Stimulated activated naive CD8-positive, alpha-beta T cell treated with anti-CD3 and anti-CD28 coated beads, Interleukin-15, amount 100 ng/mL, for 72 hours (primary cell): ENCODE measurements around the gene ST3GAL4.

Source experiments
- ATAC-seq: fragments of 150-1000 bp; cut with Tn5 transposase; 2 replicates; pipeline ENCODE4 v1.10.0; 2021; ENCODE audit warnings: mild to moderate bottlenecking, moderate library complexity
- DNase-seq, 2 donors: peaks; one replicate each; pipeline ENCODE4 v3.0.0; 2021 to 2022
- H3K27ac Mint-ChIP-seq, 2 donors: one replicate each; pipeline ENCODE4 v1.8.0; 2022; ENCODE audit warnings: mild to moderate bottlenecking in 2 of 2, mixed read lengths in 2 of 2, moderate library complexity in 2 of 2
- H3K27me3 Mint-ChIP-seq: one replicate; pipeline ENCODE4 v1.8.0; 2022; ENCODE audit warnings: mixed read lengths
- H3K4me1 Mint-ChIP-seq: one replicate; pipeline ENCODE4 v1.8.0; 2022; ENCODE audit warnings: mild to moderate bottlenecking, mixed read lengths
- H3K4me3 Mint-ChIP-seq, 2 donors: one replicate each; pipeline ENCODE4 v1.8.0; 2022; ENCODE audit warnings: mild to moderate bottlenecking in 2 of 2, mixed read lengths in 2 of 2, moderate library complexity in 1 of 2
- H3K9me3 Mint-ChIP-seq, 2 donors: one replicate each; pipeline ENCODE4 v1.8.0; 2022; ENCODE audit warnings: mixed read lengths in 2 of 2

The ST3GAL4 gene

DNA sequence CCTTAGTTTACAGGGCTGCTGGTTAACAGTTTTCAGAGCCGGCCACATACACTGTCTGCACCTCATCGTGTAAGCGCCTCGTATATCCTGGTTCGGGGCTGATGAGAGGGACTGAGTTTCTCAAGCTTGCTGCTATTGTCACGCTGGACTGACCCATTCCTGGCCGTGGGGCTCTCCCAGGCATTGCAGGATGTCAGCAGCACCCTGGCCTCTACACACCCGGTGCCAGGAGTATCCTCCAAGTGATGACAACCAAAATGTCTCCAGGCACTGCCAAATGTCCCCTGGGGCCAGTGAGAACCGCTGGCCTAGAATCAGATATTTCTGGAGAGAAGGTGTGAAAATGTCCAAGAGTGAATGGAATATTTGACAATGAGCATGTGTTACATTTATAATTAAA, 82.8 kb downstream of the ST3GAL4 start:
- Mint-ChIP-seq H3K9me3 (no peaks in the 10 kb centered on the region), H3K4me1 (peaks cover 8% of the 10 kb centered on the region), H3K27me3 (peaks cover 9% of the 10 kb centered on the region), H3K4me3 (no peak overlapping the region), H3K27ac (no peak overlapping the region)
- DNase-seq (no peak), ATAC-seq (no peak)

DNA sequence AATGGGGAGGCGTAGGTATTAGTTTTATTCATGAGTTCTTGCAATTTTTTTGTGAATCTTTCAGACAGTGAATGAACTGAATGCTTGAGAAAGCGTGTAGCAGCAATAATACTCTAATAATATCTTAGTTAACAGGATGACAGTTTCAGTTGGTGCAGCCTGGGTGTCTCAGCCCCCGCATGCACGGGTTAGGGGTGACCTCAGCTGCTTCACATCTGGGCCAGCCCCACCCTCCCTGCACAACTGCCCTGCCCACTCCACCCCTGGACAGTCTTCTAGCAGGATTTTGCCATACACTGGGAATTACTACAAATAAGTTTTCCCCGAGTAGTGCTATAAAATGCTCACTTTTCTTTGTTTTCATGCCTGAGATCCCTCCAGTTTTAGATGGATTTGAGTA, 83.2 kb downstream of the ST3GAL4 start:
- ATAC-seq (no peak), DNase-seq (no peak)
- no peak overlapping the region for H3K4me3 Mint-ChIP-seq
- no peaks in the 10 kb centered on the region for H3K9me3 Mint-ChIP-seq
- peaks cover 9% of the 10 kb centered on the region for H3K27me3 Mint-ChIP-seq
- no peak overlapping the region for H3K27ac Mint-ChIP-seq
- H3K4me1 Mint-ChIP-seq, result peaks cover 8% of the 10 kb centered on the region

DNA sequence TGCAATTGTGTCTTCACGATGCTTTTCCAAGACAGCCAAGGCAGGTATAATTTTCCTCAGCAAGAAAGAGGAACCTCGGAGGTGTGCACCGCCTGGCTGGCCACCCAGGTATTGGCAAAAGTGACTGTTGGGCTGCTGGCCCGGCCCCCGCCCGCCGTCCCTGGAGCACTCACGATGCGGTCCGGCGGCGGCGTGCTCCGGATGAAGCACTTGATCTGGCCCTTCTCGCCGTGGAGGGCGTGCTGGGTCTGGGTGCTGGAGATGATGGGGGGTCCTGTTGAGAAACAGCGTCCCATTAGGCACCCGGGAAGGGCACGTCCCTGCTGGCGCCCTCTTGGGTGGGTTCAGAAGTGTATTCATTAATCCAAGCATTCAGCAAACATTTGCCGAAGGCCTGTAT, 84.8 kb downstream of the ST3GAL4 start:
- Mint-ChIP-seq H3K27me3 (peaks cover 9% of the 10 kb centered on the region), H3K4me1 (peaks cover 8% of the 10 kb centered on the region), H3K9me3 (no peaks in the 10 kb centered on the region), H3K4me3 (no peak overlapping the region), H3K27ac (no peak overlapping the region)
- DNase-seq (no peak), ATAC-seq (no peak)

DNA sequence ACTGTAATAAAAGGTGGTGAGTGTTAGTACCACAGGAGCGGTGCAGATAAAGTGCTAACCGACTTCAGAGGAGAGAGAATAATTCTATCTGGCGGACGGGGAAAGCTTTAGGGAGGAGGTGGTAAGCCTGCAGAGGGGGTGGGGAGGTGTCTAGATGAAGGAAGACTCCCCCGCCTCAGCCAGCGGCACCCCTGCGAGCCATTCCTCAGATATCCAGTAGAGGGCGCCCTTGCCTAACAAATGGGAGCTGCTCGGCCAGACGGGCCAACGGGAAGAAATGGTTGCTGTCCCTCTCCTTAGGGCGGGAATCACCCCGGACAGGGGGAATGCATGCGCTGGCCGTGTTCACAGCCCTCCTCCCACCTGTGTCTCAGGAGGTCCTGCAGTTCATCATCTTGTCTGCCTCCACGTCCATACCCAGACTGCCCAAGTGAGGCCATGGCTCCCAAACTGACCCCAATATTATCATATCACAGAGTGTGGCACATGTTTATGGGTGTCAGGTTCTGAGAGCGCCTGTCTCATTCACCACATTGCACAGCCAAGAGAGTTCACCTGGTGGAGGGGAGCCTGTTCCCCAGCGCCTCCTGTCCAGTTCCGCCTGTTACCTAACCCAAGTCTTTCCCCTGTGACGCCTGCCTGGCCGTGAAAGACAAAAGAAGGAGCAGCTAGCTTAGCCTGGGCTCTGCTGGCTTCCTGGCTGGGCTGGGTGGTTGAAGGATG, 85.5 kb downstream of the ST3GAL4 start:
- H3K27ac Mint-ChIP-seq, result no peak overlapping the region
- no peak overlapping the region for H3K4me3 Mint-ChIP-seq
- peaks cover 9% of the 10 kb centered on the region for H3K27me3 Mint-ChIP-seq
- ATAC-seq (peak; percentile 65), DNase-seq (peak; percentile 72)
- peaks cover 8% of the 10 kb centered on the region for H3K4me1 Mint-ChIP-seq
- no peaks in the 10 kb centered on the region for H3K9me3 Mint-ChIP-seq

DNA sequence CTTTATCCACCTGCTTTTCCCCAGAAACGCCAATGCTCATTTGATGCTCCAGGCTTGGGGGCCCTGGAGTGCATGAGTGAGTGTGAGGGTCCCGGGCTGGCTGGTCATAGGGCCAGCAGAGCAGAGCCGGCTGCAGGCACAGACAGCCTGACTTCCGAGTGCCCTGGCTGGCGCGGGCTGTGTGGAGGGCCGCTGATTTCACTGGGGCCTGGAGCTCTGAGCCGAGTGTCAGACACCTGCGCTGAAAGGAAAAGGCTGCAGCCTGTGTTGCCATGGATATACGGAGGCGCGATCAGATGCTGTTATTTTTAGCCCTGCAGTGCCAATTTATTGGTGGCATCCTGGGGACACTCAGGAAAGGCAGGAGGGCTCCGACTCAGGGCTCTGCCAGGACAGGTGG, 87.6 kb downstream of the ST3GAL4 start:
- H3K27ac Mint-ChIP-seq, result no peak overlapping the region
- DNase-seq, result no peak

DNA sequence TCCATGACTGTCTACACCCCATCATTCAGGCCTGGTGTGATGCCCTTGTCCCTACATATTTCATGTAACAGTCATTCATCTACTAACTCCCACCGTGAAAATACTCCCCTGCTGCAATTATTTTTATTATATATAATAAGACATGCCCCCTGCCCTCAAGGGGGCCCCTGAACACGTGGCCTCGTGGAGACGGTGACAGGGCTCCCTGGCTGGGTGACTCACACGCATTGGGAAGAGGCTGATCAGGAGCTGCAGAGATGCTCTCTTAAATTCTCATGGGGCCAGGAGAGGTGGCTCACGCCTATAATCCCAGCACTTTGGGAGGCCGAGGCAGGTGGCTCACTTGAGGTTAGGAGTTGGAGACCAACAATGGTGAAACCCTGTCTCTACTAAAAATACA, 88.6 kb downstream of the ST3GAL4 start:
- H3K9me3 Mint-ChIP-seq, result no peaks in the 10 kb centered on the region
- peak overlapping the region in 1 of 2 donors; percentile 45 for H3K27ac Mint-ChIP-seq
- peaks cover 8% of the 10 kb centered on the region for H3K4me1 Mint-ChIP-seq
- H3K4me3 Mint-ChIP-seq, result no peak overlapping the region
- peaks cover 9% of the 10 kb centered on the region for H3K27me3 Mint-ChIP-seq
- ATAC-seq, result no peak
- DNase-seq, result no peak

More for the DNA sequence above, 87.6 kb downstream of the ST3GAL4 start:
- H3K4me3 Mint-ChIP-seq, result no peak overlapping the region
- ATAC-seq, result no peak
- peaks cover 9% of the 10 kb centered on the region for H3K27me3 Mint-ChIP-seq
- H3K9me3 Mint-ChIP-seq, result no peaks in the 10 kb centered on the region
- H3K4me1 Mint-ChIP-seq, result peaks cover 8% of the 10 kb centered on the region

DNA sequence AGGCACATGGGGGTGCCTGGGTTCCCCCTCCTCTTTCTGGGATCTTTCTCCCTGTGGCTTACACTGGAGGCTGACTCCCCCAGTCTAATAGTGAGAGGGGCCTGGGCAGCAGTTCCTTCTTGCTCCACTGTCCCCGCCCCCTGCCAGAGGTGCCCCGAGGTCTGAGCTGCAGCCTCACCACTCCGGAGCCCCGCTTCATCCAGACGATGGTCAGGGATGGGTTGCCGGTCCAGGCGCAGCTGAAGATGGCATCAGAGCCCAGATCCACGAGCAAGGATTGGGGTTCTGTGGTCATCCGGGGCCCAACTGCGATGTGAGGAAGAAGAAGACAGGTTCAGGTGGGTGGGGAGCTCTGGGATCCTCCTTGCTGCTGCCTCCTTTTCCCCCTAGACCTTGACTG, 91.1 kb downstream of the ST3GAL4 start:
- ATAC-seq, result no peak
- DNase-seq, result no peak
- H3K4me1 Mint-ChIP-seq, result no peaks in the 10 kb centered on the region
- H3K27ac Mint-ChIP-seq, result no peak overlapping the region
- H3K4me3 Mint-ChIP-seq, result no peak overlapping the region
- peaks cover 1% of the 10 kb centered on the region for H3K27me3 Mint-ChIP-seq
- peaks cover 16 to 18% of the 10 kb centered on the region in 2 donors for H3K9me3 Mint-ChIP-seq

DNA sequence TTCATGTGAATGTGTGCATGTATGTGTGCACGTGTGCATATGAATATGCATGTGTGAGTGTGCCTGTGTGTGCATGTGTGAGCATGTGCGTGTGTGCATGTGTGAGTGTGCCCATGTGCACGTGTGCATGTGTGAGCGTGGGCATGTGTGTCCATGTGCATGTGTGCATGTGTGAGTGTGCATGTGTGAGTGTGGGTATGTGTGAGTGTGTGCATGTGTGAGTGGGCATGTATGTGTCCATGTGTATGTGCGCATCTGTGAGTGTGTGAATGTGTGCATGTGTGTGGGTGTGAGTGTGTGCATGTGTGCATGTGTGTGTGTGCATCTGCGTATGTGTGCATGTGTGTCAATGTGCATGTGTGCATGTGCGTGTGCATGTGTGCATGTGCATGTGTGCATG, 94.7 kb downstream of the ST3GAL4 start:
- Mint-ChIP-seq H3K27me3 (no peaks in the 10 kb centered on the region), H3K4me1 (no peaks in the 10 kb centered on the region), H3K9me3 (peaks cover 16 to 21% of the 10 kb centered on the region in 2 donors), H3K27ac (no peak overlapping the region), H3K4me3 (no peak overlapping the region)
- no peak for ATAC-seq
- DNase-seq, result no peak

DNA sequence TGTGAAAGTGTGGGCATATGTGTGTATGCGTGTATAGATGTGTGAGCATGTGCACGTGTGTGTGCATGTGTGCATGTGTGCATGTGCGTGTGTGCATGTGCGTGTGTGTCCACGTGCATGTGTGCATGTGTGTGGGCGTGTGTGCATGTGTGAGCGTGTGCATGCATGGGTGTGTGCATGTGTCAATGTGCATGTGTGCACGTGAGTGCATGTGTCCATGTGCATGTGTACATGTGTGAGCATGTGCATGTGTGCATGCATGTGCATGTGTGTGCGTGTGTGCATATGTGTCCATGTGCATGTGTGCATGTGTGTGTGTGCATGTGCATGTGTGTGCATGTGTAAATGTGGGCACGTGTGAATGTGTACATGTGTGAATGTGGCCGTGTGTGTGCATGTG, 95.3 kb downstream of the ST3GAL4 start:
- no peak for DNase-seq
- peaks cover 16 to 21% of the 10 kb centered on the region in 2 donors for H3K9me3 Mint-ChIP-seq
- H3K27me3 Mint-ChIP-seq, result no peaks in the 10 kb centered on the region
- no peaks in the 10 kb centered on the region for H3K4me1 Mint-ChIP-seq
- H3K4me3 Mint-ChIP-seq, result no peak overlapping the region
- ATAC-seq, result no peak
- no peak overlapping the region for H3K27ac Mint-ChIP-seq

DNA sequence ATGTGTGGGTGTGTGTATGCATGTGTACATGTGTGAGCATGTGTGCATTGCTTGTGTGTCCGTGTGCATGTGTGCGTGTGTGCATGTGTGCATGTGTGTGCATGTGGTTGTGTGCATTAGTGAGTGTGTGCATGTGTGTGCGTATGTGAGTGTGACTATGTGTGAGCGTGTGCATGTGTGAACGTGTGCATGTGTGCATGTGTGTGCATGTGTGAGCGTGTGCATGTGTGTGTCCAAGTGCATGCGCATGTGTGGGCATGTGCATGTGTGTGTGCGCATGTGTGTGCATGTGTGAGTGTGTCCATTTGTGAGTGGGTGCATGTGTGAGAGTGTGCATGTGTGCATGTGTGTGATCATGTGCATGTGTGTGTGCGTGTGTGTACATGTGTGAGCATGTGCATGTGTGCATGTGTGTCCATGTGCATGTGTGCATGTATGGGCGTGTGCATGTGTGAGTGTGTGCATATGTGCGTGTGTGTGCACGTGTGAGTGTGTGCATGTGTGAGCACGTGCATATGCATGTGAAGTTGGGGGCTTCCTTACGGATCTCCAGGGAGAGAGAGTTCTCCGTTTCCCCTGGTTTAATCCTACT, 95.8 kb downstream of the ST3GAL4 start:
- Mint-ChIP-seq H3K27ac (no peak overlapping the region), H3K4me1 (no peaks in the 10 kb centered on the region), H3K4me3 (no peak overlapping the region), H3K9me3 (peaks cover 16 to 21% of the 10 kb centered on the region in 2 donors), H3K27me3 (no peaks in the 10 kb centered on the region)
- no peak for DNase-seq
- ATAC-seq, result no peak

DNA sequence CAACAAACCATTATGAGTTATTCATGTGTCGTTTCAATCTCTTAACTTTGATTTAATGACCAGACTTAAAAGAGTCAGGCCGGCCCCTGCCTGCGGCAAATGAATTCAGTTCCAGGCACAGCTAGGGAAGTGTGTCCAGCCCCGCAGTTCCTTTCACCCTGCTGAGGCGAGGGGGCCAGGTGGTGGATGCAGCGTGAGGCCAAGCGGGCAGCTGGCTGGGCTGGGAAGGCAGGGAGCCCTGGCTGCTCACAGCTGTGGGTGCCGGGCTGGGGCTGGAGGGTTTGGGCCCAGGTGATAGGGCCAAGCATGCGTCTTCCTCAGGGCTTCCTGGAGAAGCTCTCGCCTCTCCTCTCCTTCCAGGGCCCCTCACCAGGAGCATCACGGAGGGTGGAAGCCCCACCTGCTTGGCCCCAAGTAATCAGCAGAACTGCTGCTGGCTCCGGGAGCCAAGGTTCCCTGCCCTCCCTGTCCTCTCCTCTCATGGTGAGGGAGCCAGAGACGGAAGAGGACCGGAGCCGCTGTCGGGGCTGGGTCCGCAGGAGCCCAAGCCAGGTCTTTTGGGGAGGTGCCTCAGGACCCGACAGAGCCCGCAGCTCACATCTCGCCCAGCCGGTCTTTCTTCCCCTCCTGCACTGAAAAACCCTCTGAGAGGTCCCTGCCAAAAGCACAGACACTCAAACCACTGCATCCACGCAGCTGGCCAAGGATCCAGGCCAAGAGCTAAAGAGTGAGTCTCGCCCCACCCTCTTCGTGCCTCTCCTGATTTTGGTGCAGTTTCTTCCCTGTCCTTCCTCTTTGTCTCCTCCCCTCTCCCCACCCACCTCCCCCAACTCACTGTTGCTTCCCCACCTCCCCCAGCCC, 97.0 kb downstream of the ST3GAL4 start:
- ATAC-seq, result no peak
- Mint-ChIP-seq H3K27me3 (no peaks in the 10 kb centered on the region), H3K27ac (no peak overlapping the region), H3K9me3 (peaks cover 16 to 21% of the 10 kb centered on the region in 2 donors), H3K4me1 (no peaks in the 10 kb centered on the region), H3K4me3 (no peak overlapping the region)
- DNase-seq, result no peak

DNA sequence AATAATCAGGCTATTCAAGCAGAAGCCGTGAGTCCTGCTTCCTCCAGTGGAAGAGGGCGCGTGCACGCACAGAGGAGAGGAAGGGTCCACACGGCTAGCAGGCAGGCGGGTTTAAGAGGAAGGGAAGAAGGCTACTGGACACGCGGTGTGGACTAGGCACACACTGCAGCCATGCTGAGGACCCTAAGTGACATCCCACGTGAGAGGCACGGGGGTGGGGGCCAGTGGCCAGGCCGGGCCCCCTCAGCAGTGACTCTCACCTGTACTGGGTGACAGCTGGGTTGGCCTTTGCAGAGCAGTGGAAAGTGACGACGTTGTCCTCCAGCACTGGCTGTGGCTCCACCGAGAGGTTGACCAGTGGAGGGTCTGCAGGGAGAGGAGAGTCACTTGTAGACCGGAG, 100.6 kb downstream of the ST3GAL4 start:
- Mint-ChIP-seq H3K27me3 (no peaks in the 10 kb centered on the region), H3K4me3 (no peak overlapping the region), H3K27ac (no peak overlapping the region), H3K4me1 (no peaks in the 10 kb centered on the region), H3K9me3 (peaks cover 4 to 8% of the 10 kb centered on the region in 2 donors)
- no peak for DNase-seq
- ATAC-seq, result peak; percentile 11

DNA sequence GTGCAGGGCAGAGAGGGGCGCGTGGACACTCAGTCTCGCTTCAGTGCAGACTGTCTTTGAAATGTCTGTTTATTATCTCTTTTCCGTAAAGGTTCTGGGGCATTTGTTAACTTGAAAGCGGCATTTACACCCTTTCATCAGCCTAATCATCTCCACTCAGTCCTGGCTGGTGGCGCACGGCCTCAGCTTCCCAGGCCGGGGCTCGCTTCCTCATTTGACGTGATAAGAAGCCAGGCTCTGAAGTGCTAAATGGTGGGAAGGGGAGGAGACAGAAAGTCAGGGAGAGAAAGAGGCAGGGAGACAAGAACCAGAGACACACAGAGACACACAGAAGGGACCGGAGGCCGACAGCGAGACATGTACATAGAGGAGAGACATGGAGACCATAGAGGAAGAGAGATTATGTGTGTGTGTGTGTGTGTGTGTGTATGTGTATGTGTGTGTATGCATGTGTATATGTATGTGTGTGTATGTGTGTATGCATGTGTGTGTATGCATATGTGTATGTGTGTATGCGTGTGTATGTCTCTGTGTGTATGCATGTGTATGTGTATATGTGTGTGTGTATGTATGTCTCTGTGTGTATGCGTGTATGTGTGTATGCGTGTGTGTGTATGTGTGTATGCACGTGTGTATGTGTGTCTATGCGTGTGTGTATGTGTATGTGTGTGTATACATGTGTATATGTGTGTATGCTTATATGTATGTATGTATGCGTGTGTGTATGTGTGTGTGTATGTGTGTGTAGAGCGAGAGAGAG, 101.5 kb downstream of the ST3GAL4 start:
- no peaks in the 10 kb centered on the region for H3K4me1 Mint-ChIP-seq
- H3K9me3 Mint-ChIP-seq, result no peaks in the 10 kb centered on the region
- DNase-seq, result no peak
- H3K4me3 Mint-ChIP-seq, result no peak overlapping the region
- no peak overlapping the region for H3K27ac Mint-ChIP-seq
- no peak for ATAC-seq
- no peaks in the 10 kb centered on the region for H3K27me3 Mint-ChIP-seq

DNA sequence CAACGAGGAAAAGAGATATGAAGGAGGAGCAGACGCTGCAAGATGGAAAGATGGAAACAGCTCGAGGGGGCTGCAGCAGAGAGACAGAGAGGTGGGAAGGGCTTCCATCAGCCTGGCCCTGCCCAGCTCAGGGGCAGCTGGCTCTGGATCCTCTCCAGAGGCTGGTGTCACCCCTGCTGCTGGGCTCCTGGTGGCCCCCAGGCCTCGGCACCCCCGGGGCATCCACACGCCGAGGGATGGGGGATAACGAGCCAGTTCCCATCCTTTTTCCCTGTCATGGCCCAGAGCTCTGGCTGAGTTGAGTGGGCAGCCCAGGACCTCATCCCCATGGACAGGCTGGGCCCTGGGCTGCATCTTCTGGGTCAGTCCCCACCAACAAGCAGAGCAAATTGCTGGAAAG, 102.3 kb downstream of the ST3GAL4 start:
- ATAC-seq (no peak), DNase-seq (no peak)
- H3K4me1 Mint-ChIP-seq, result no peaks in the 10 kb centered on the region
- no peak overlapping the region for H3K27ac Mint-ChIP-seq
- no peaks in the 10 kb centered on the region for H3K9me3 Mint-ChIP-seq
- H3K4me3 Mint-ChIP-seq, result no peak overlapping the region
- no peaks in the 10 kb centered on the region for H3K27me3 Mint-ChIP-seq

DNA sequence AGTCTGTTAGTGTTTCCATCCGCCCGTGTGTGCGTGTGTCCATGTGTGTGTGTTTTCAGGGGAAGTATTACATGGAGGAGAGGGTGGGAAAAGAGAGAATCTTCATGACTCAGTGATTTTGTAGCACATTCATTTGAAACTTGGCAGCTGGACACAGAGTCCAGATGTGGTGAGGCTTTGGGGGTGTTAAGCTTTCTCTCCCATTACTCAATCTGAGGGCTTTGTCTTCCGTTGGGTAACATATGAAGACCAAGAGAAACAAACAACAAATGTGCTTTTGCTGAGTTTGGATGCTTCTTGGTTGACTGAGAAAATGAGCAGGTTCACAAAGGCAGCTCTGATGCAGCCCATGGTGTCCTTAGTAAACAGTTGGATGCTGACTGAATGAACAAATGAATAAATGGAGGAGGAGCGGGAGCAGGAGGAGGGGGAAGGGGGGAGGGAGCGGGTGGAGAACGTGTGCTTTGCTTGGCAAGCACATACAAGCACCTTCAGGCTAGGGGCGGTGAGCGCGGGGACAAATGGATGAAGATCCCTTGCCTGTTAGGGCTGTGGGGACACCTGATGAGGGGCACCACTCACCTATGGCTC, 104.3 kb downstream of the ST3GAL4 start:
- Mint-ChIP-seq H3K27me3 (no peaks in the 10 kb centered on the region), H3K9me3 (peaks cover 0 to 3% of the 10 kb centered on the region in 2 donors), H3K4me3 (no peak overlapping the region), H3K4me1 (peaks cover 8% of the 10 kb centered on the region), H3K27ac (peak overlapping the region in 1 of 2 donors; percentile 27)
- no peak for DNase-seq
- ATAC-seq, result no peak
